Kidney capillary endothelial cell (primary cell): ENCODE data around the gene ST8SIA1.
"Not testable (repeated sequence)": the region's sequence is repeated elsewhere in the genome, so short reads cannot be mapped to it uniquely, and the experiment has no call there.

Experiments used
- DNase-seq: peaks from one replicate; pipeline ENCODE4 v3.0.0-alpha.2; 2018; ENCODE audit warnings: low spot score

ST8SIA1 gene

GRCh38 chr12:22164139-22164538 lies 170.4 kb downstream of the ST8SIA1 start:
- no peak for DNase-seq

GRCh38 chr12:22163594-22163993 lies 170.9 kb downstream of the ST8SIA1 start:
- no peak for DNase-seq

GRCh38 chr12:22160396-22161003 lies 174.0 kb downstream of the ST8SIA1 start:
- no peak for DNase-seq

GRCh38 chr12:22149286-22149685 lies 185.2 kb downstream of the ST8SIA1 start:
- DNase-seq, result not testable (repeated sequence)

- DNase-seq, result not testable (repeated sequence)
Observed at GRCh38 chr12:22146686-22147085, 187.8 kb downstream of the ST8SIA1 start.
